WTC11 (cell line): ENCODE results near the gene GALP. TPM values are rescaled to one million over a fixed set of nuclear protein-coding genes. Genes with fewer than 3 reads are reported as not detected.

ENCODE experiments used
- ATAC-seq: fragments of 200-7000 bp; cut with Tn5 transposase; 2 replicates; pipeline ENCODE4 v1.10.0; 2021; ENCODE audit warnings: mild to moderate bottlenecking, moderate library complexity
- CTCF ChIA-PET: fragments of 300-600 bp; sonication (Branson Sonifier 250); formaldehyde crosslinking; loops from one replicate; lab custom pipeline; 2021; ENCODE audit warnings: antibody characterized with exemption; lab: Charles Lee
- POLR2A ChIA-PET: fragments of 350-600 bp; sonication (Branson Sonifier 250); formaldehyde crosslinking; loops from one replicate; lab custom pipeline; 2021; ENCODE audit warnings: antibody characterized with exemption; lab: Charles Lee
- DNase-seq: peaks from one replicate; pipeline ENCODE4 v3.0.0; 2021; ENCODE audit warnings: low spot score
- H3K27ac Mint-ChIP-seq: 2 replicates; pipeline ENCODE4 v1.8.0; 2021; ENCODE audit warnings: mixed read lengths
- H3K27me3 Mint-ChIP-seq: 2 replicates; pipeline ENCODE4 v1.8.0; 2021; ENCODE audit warnings: low read depth, mild to moderate bottlenecking, moderate library complexity, mixed read lengths
- H3K36me3 Mint-ChIP-seq: 2 replicates; pipeline ENCODE4 v1.8.0; 2021; ENCODE audit warnings: mixed read lengths
- H3K4me1 Mint-ChIP-seq: 2 replicates; pipeline ENCODE4 v1.8.0; 2022; ENCODE audit warnings: mixed read lengths
- H3K4me3 Mint-ChIP-seq: 2 replicates; pipeline ENCODE4 v1.8.0; 2021; ENCODE audit warnings: mild to moderate bottlenecking, moderate library complexity, mixed read lengths
- H3K9me3 Mint-ChIP-seq: 2 replicates; pipeline ENCODE4 v1.8.0; 2021; ENCODE audit warnings: mixed read lengths
- AR ChIP-seq: fragments of 250-450 bp; sonication (Bioruptor Pico); IDR thresholded peaks from 2 replicates; pipeline ENCODE4 v1.9.0; 2021; ENCODE audit warnings: mild to moderate bottlenecking
- CTCF ChIP-seq: fragments of 200-600 bp; IDR thresholded peaks from 2 replicates; pipeline ENCODE4 v1.8.0; 2022; ENCODE audit warnings: antibody characterized with exemption
- E2F1 ChIP-seq: sonication (generic); formaldehyde crosslinking; IDR thresholded peaks from 2 replicates; pipeline ENCODE4 v1.8.0; 2022; ENCODE audit warnings: mild to moderate bottlenecking, missing genetic modification reagents
- FOXP1 ChIP-seq: sonication (generic); formaldehyde crosslinking; IDR thresholded peaks from 2 replicates; pipeline ENCODE4 v1.8.0; 2022; ENCODE audit warnings: missing genetic modification reagents, mild to moderate bottlenecking, moderate library complexity, borderline replicate concordance
- GTF2I ChIP-seq: fragments of 250-450 bp; sonication (Bioruptor Pico); conservative IDR thresholded peaks from 2 replicates; pipeline ENCODE4 v1.4.0; 2021; ENCODE audit warnings: mild to moderate bottlenecking
- MXD4 ChIP-seq: fragments of 250-450 bp; sonication (Bioruptor Pico); IDR thresholded peaks from 2 replicates; pipeline ENCODE4 v1.8.0; 2021; ENCODE audit warnings: mild to moderate bottlenecking, moderate library complexity, borderline replicate concordance
- USF2 ChIP-seq: sonication (generic); formaldehyde crosslinking; IDR thresholded peaks from 2 replicates; pipeline ENCODE4 v1.8.1; 2023; ENCODE audit warnings: mild to moderate bottlenecking, missing genetic modification reagents, moderate library complexity
- ZBTB43 ChIP-seq: sonication (generic); formaldehyde crosslinking; IDR thresholded peaks from 2 replicates; pipeline ENCODE4 v1.8.1; 2023; ENCODE audit warnings: mild to moderate bottlenecking, missing genetic modification reagents
- ZNF121 ChIP-seq: sonication (generic); formaldehyde crosslinking; IDR thresholded peaks from 2 replicates; pipeline ENCODE4 v1.8.0; 2023; ENCODE audit warnings: missing genetic modification reagents
- ZNF232 ChIP-seq: sonication (generic); formaldehyde crosslinking; IDR thresholded peaks from 2 replicates; pipeline ENCODE4 v1.8.0; 2022; ENCODE audit warnings: mild to moderate bottlenecking, missing genetic modification reagents
- ZNF425 ChIP-seq: fragments of 250-450 bp; sonication (Bioruptor Pico); conservative IDR thresholded peaks from 2 replicates; pipeline ENCODE4 v1.9.0; 2021; ENCODE audit warnings: mild to moderate bottlenecking
- total RNA-seq: library from RNA; stranded (reverse); gene quantifications from 3 replicates; pipeline ENCODE4 v1.2.3, GENCODE V29; 2021
- TF ChIP-seq, protein P1 (sequence below): sonication (generic); formaldehyde crosslinking; IDR thresholded peaks from 2 replicates; pipeline ENCODE4 v1.8.1; 2023; ENCODE audit warnings: mild to moderate bottlenecking, missing genetic modification reagents

GALP gene
- total RNA-seq, 1 experiment from 2014 or later, result not detected

DNA sequence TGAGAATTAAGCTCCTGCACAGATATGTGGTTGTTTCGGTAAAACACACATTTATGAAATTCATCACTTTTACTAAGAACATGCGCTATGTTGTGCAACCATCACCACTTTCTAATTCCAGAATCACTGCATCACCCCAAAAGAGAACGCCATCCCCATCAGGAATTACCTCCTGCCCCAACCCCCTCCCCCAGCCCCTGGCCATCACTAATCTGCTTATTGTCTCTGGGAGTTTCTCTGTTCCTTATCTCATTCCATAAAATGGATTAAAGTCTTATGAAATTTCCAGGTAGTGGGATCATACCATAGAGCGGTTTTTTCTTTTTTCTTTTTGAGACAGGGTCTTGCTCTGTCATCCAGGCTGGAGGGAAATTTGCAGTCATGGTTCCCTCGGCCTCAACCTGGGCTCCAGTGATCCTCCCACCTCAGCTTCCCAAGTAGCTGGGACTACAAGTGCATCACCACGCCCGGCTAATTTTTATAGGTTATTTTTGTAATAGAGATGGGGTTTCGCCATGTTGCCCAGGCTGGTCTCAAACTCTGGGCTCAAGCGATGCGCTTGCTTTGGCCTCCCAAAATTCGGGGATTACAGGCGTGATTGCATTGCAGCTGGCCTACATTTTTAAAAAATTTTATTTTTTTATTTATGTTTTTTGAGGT lies 18.3 kb downstream of the GALP start:
- POLR2A ChIA-PET, result interaction anchor here (0.7 kb wide), 1 partner anchor 133 kb away, joined by 3 read pairs; no protein-coding TSS in a partner anchor
- ATAC-seq, result no peak
- CTCF ChIA-PET, result interaction anchor here (1.0 to 1.3 kb wide), 2 partner anchors 32 to 115 kb away, joined by 3 read pairs; no protein-coding TSS in a partner anchor

More for the DNA sequence above, 18.3 kb downstream of the GALP start:
- DNase-seq, result no peak
- H3K36me3 Mint-ChIP-seq, result no peaks in the 10 kb centered on the region
- no peaks in the 10 kb centered on the region for H3K9me3 Mint-ChIP-seq
- TF ChIP-seq GTF2I, result no peak
- TF ChIP-seq CTCF, result no peak
- TF ChIP-seq ZBTB43 (CRISPR knock-in tag), result no peak
- no peak for TF ChIP-seq AR (CRISPR knock-in tag)
- no peak for TF ChIP-seq ZNF232 (CRISPR knock-in tag)
- TF ChIP-seq FOXP1, result no peak
- TF ChIP-seq, protein P1, sequence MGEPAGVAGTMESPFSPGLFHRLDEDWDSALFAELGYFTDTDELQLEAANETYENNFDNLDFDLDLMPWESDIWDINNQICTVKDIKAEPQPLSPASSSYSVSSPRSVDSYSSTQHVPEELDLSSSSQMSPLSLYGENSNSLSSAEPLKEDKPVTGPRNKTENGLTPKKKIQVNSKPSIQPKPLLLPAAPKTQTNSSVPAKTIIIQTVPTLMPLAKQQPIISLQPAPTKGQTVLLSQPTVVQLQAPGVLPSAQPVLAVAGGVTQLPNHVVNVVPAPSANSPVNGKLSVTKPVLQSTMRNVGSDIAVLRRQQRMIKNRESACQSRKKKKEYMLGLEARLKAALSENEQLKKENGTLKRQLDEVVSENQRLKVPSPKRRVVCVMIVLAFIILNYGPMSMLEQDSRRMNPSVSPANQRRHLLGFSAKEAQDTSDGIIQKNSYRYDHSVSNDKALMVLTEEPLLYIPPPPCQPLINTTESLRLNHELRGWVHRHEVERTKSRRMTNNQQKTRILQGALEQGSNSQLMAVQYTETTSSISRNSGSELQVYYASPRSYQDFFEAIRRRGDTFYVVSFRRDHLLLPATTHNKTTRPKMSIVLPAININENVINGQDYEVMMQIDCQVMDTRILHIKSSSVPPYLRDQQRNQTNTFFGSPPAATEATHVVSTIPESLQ, result no peak
- no peak for TF ChIP-seq E2F1
- TF ChIP-seq ZNF121 (CRISPR knock-in tag), result no peak
- no peak for TF ChIP-seq MXD4
- TF ChIP-seq ZNF425 (CRISPR knock-in tag), result no peak
- TF ChIP-seq USF2, result no peak
- H3K27me3 Mint-ChIP-seq, result peaks cover 4% of the 10 kb centered on the region; the same call in 1 of the 2 replicates
- no peak overlapping the region for H3K27ac Mint-ChIP-seq
- H3K4me1 Mint-ChIP-seq, result no peaks in the 10 kb centered on the region
- no peak overlapping the region for H3K4me3 Mint-ChIP-seq
